GM08714 (cell line): Measurements from ENCODE around the gene TAOK1.

Experiments
- H3K4me3 ChIP-seq: fragments of 200-500 bp; sonication (Bioruptor generic); 2 replicates; pipeline ENCODE4 v1.5.1; 2014; ENCODE audit warnings: mild to moderate bottlenecking, low read length, inconsistent platforms
- ZNF274 ChIP-seq: IDR thresholded peaks from 2 replicates; pipeline ENCODE4 v1.6.1; 2012; ENCODE audit warnings: mild to moderate bottlenecking, low read depth, low read length

TAOK1 gene

DNA sequence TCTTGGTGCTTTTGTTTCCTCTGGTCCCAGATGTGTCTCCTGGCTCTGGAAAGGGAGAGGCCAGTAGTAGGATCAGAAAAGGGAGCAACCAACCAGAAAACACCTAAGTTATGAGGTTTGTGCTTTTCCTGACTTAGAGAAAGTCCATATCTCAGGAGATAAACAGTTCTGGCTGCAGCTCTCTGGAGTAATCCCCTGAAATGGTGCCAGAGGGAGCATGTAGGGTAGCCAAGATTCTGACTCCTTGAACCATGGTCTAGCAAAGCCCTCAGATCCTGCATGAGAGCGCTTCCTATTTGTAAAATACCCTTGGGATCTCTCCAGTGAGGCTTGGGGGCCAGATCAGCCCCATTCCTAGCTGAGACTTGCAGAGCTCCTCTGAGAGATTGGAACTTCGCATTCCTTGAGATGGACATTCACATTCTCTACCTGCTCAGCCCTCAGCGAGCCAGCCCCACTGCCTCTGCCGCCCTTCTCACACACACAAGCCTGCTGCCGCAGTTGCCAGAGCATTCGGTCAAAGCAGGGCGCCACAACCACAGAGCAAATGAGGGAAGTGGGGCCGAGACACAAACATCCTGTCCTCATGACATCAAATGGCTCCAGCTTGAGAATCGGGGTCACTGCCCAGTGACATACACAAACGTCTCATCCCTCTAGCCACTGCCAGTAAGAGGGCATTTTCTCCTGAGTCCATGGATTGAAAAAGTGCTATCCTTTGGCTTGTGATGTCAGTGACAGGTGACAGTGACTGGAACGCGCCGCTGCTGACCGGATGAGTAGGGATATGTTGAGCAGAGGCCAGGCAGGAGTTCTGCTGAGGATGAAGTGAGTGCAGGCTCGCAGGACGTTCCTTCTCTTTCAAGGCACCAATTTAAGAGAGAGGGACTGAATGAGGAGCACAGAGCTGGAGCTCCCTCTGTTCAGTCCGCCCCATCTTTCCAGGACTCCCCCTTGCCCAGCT is 171.7 kb downstream of the TAOK1 start:
- no peak for TF ChIP-seq ZNF274

DNA sequence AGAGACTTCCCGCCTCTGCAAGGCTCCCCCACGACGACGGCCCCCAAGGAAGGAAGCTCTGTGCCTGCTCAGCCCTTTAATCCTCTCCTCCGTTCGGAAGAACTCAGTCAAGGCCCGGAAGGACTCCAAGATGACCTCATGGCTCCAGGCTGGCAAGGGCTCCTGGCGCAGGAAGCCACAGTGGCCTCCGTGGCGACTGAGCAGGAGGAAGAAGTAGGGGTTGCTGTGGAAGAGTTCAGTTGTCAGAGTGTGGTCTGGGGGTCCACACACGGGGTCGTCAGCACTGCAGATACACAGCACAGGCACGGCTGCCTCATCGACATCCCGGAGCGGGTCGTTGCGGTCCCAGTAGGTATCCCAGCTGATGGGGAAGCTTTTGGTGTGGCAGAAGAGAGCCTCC is 172.5 kb downstream of the TAOK1 start:
- H3K4me3 ChIP-seq, result no peak overlapping the region
- no peak for TF ChIP-seq ZNF274

More for the DNA sequence above, 171.7 kb downstream of the TAOK1 start:
- no peak overlapping the region for H3K4me3 ChIP-seq

DNA sequence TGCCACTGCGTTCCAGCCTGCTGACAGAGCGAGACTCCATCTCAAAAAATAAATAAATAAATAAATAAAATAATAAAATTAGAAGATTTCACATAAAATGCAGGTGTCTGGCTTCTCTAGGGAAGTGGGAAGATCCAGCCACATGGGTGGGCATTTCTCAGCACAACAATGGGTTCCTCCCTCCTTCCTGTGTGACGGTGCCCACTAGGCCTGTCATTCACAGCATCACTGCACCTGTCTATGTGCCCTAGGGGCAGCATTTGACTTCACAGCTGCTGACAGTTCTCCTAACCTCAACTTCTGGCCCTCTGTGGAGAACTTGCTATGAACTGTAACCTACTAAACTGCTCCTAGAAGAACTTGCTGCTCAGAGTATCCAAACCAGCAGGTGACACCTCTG is 173.7 kb downstream of the TAOK1 start:
- H3K4me3 ChIP-seq, result no peak overlapping the region
- TF ChIP-seq ZNF274, result no peak

- peak overlapping the region; percentile 58; the same call in 1 of the 2 replicates for H3K4me3 ChIP-seq
- TF ChIP-seq ZNF274, result no peak
Measured at GRCh38 chr17:29565643-29566472, 175.7 kb downstream of the TAOK1 start.

DNA sequence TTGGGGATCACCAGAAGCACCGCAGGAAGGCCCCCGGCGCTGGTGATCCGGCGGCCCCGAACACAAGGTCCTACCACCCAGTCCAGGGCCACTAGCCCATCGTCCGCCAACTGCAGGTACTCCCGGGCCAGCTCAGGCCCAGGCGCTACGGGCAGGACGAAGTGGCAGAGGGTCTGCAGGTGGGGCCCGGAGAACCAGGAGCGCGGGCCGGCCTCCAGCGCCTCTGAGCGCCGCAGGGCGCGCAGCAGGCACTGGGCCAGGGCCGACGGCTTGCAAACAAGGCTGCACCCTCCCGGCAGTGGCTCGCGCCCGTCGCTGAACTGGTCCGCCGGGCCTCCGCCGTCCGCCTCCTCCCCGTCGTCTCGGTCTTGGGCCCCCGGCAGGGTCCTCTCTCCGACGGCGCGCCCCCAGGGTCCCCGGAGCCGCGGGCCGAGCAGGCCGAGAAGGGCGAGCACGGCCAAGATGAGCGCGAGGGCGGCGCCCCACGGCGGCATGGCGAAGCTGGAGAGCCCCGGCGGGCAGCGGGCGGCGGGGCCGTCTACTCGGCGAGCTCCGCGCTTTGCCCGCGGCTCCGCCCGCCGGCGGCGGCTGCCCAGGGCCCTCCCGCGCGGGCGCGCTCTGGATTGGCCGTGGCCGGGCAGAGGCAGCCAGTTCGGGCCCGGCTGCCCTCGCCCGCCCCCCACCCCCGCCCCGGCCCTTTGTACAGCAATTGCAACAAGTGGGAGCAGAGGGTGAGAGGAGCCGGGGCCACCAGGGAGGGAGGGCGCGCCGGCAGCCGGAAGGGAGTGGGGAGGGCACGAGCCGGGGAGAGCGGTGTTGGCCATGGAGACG is 176.5 kb downstream of the TAOK1 start, which contains the start of gene ABHD15:
ABHD15 (minus strand) TSS at position 565 of the 831 bp plus-strand sequence; CDS start at position 494, 71 bp downstream.
- no peak for TF ChIP-seq ZNF274

GRCh38 chr17:29567304-29567553 is 177.1 kb downstream of the TAOK1 start:
- no peak for TF ChIP-seq ZNF274
- H3K4me3 ChIP-seq, result peak overlapping the region; percentile 58

More for the DNA sequence above, 176.5 kb downstream of the TAOK1 start, which contains the start of gene ABHD15:
- peak within 1 kb of the TSS; percentile 58 for H3K4me3 ChIP-seq

DNA sequence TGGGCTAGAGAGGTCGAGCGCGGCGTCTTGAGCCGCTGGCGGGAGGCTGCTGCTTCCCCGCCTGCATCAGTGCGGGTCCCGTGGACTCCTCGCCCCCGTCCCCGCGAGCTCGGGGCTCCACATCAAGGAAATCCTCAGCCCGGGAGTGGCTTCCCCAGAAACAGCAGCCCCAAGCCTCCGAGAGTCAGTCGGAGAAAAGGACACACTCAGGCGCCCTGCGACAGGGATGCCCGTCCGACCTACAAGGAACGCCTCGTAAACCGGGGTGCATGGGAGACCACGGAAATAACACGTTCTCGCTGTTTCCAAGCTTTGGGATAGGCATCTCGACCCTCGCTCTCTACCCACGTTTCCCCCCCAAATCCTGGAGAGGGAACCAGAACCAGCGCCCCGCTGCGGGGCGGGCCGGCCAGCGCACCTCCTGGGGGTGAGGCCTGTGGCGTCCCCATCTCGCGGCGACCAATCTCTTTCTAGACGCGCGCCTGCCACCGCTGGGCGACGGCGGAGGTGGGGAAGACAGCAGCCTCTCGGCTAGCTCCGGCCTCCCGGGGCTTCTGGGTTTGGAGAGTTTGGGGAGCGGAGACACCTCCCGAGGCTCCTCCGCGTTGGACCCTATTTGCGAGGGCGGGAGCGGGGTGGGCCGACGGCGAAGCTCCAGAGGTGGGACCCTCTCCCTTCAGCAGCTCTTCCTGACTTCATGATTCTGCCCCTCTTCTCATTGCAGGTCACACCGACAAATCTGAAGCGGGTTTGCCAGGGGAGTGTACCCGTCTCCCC is 177.6 kb downstream of the TAOK1 start:
- H3K4me3 ChIP-seq, result peak overlapping the region; percentile 58
- no peak for TF ChIP-seq ZNF274

- peak within 1 kb of the TSS; percentile 58 for H3K4me3 ChIP-seq
- TF ChIP-seq ZNF274, result no peak
Measured at GRCh38 chr17:29568331-29569244, 178.4 kb downstream of the TAOK1 start, which contains the start of gene TP53I13. TSS of gene TP53I13 (plus strand) at chr17:29568701. CDS start at chr17:29568759, 58 bp downstream.

DNA sequence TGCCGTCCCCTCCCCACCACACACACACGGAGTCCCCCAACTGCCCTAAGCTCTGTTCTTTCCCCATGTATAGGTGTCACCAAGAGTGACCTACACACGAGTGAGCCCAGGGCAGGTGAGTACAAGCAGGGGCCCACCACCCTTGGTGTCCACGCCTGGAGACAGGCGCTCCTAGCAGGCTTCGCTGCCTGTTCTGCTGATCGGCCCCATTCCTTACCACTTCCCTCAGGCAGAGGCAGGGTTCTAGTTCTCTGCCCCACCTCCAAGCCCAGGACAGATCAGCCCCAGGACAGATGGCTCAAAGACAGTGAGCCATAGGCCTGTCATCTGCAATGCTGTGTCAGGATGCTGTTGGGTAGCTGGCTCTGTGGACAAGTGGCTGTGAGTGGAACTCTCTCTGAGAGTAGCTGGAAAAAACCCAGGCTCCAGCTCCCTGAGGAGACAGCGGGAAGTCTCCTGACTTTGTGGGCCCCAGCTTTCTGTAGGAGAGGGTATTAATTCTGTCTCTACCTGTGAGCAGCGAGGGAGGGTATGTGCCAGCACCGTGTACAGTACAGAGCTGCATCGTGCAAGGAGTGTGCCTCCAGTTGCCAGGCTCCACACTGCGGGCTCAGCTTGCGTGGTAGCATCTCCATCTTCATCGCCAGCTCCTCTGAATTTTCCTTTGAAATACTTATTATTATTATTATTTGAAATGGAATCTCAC is 179.2 kb downstream of the TAOK1 start:
- no peak for TF ChIP-seq ZNF274
- H3K4me3 ChIP-seq, result peak overlapping the region; percentile 55

GRCh38 chr17:29570521-29570920 is 180.4 kb downstream of the TAOK1 start:
- no peak overlapping the region for H3K4me3 ChIP-seq
- TF ChIP-seq ZNF274, result no peak

DNA sequence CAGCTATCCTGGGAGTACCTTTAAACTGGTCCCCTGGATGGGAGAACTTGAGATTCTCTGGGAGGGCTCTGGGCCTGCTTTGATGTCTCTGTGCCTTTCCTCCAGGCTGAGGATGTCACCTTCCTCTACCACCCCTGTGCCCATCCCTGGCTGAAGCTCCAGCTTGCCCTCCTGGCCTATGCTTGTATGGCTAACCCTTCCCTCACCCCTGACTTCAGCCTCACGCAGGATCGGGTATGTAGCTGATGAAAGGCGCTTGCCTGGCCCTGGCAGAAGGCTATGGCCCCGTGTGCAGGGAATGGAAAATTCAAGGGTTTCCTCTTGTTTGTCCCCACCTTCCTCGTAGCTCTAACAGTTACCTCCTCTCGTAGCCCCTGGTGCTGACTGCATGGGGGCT is 181.3 kb downstream of the TAOK1 start:
- TF ChIP-seq ZNF274, result no peak
- no peak overlapping the region for H3K4me3 ChIP-seq
